ENCODE measurements around the gene FBN2. TPM values are rescaled to one million over a fixed set of nuclear protein-coding genes. Genes with fewer than 3 reads are reported as not detected.

FBN2 gene
- total RNA-seq, 6 experiments from 2014 or later: 174 to 272 (median 186) TPM

DNA sequence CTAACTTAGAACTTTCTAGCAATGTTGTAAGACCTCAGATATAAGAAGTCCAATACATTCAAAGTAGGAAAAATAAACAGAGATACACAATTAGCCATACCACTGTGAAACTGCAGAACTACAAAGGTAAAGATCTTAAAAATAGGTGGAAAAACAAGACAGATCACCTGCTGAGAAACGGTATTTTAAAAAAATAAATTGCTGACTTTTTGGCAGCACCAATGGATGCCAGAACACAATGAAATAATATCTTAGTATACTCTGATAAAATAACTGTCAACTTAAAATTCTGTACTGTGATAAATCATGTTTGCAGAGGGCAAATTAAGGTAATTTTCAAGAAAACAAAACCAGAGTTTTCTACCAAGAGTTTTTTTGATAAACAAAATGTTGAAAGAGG, 138.9 kb downstream of the FBN2 start:
- no peak for DNase-seq
- Mint-ChIP-seq H3K36me3 (ENCODE audit: low read depth) (peaks cover 43% of the 10 kb centered on the region), H3K4me1 (ENCODE audit: low read depth) (no peaks in the 10 kb centered on the region; the same call in 1 of the 2 replicates), H3K27ac (no peak overlapping the region), H3K27me3 (ENCODE audit: insufficient read depth) (no peaks in the 10 kb centered on the region; the same call in 1 of the 2 replicates), H3K9me3 (peaks cover 3% of the 10 kb centered on the region; the same call in 1 of the 2 replicates), H3K4me3 (no peak overlapping the region)
- no peak for TF ChIP-seq CTCF (IDR thresholded peaks at IDR 0.05)

- H3K9me3 Mint-ChIP-seq: peaks cover 3% of the 10 kb centered on the region; the same call in 1 of the 2 replicates
- H3K27ac Mint-ChIP-seq: no peak overlapping the region
- H3K4me3 Mint-ChIP-seq: no peak overlapping the region
- H3K27me3 Mint-ChIP-seq (ENCODE audit: insufficient read depth): no peaks in the 10 kb centered on the region; the same call in 1 of the 2 replicates
- H3K4me1 Mint-ChIP-seq (ENCODE audit: low read depth): no peaks in the 10 kb centered on the region; the same call in 1 of the 2 replicates
- TF ChIP-seq CTCF (IDR thresholded peaks at IDR 0.05): no peak
- DNase-seq: no peak
- peaks cover 46% of the 10 kb centered on the region for H3K36me3 Mint-ChIP-seq (ENCODE audit: low read depth)
Measured at GRCh38 chr5:128397876-128398275, 140.2 kb downstream of the FBN2 start.

GRCh38 chr5:128395073-128395472, 143.0 kb downstream of the FBN2 start:
- no peaks in the 10 kb centered on the region; the same call in 1 of the 2 replicates for H3K27me3 Mint-ChIP-seq (ENCODE audit: insufficient read depth)
- H3K27ac Mint-ChIP-seq: no peak overlapping the region
- H3K36me3 Mint-ChIP-seq (ENCODE audit: low read depth): peaks cover 44% of the 10 kb centered on the region
- no peaks in the 10 kb centered on the region; the same call in 1 of the 2 replicates for H3K4me1 Mint-ChIP-seq (ENCODE audit: low read depth)
- no peak overlapping the region for H3K4me3 Mint-ChIP-seq
- no peak for TF ChIP-seq CTCF (IDR thresholded peaks at IDR 0.05)
- H3K9me3 Mint-ChIP-seq: 0 out of 2 replicates have a peak, but pooled peaks cover 3% of the 10 kb centered on the region
- DNase-seq: no peak

GRCh38 chr5:128384068-128384467, 154.0 kb downstream of the FBN2 start:
- peaks cover 31% of the 10 kb centered on the region for H3K36me3 Mint-ChIP-seq (ENCODE audit: low read depth)
- peaks cover 13% of the 10 kb centered on the region for H3K4me1 Mint-ChIP-seq (ENCODE audit: low read depth)
- H3K27ac Mint-ChIP-seq: no peak overlapping the region; the same call in 1 of the 2 replicates
- peaks cover 6% of the 10 kb centered on the region for H3K27me3 Mint-ChIP-seq (ENCODE audit: insufficient read depth)
- TF ChIP-seq CTCF (IDR thresholded peaks at IDR 0.05): no peak
- no peak for DNase-seq
- H3K4me3 Mint-ChIP-seq: no peak overlapping the region
- H3K9me3 Mint-ChIP-seq: no peaks in the 10 kb centered on the region; the same call in 1 of the 2 replicates

DNA sequence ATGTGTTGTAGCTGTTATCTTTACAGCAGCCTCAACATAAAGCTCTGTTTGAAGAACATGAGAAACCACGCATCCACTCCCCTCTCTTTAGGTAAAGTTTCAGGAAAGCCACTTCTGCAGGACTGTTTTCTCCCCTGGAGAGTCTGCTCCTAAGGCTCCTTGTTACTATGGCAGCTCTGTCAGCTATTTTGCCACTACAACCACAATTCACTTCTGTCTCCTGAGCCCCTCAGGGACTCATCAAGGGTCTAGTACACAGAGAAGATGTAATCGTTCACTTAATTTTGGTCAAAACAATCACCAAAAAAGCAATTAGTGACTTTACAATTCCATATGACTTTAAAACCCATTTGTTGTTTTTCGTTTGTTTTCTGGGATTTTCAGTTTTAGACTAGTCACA, 157.7 kb downstream of the FBN2 start:
- no peak overlapping the region for H3K4me3 Mint-ChIP-seq

More for the DNA sequence above, 157.7 kb downstream of the FBN2 start:
- Mint-ChIP-seq H3K27ac (no peak overlapping the region), H3K27me3 (ENCODE audit: insufficient read depth) (peaks cover 6% of the 10 kb centered on the region), H3K36me3 (ENCODE audit: low read depth) (peaks cover 30% of the 10 kb centered on the region), H3K9me3 (no peaks in the 10 kb centered on the region; the same call in 1 of the 2 replicates), H3K4me1 (ENCODE audit: low read depth) (peaks cover 29% of the 10 kb centered on the region)
- no peak for DNase-seq
- no peak for TF ChIP-seq CTCF (IDR thresholded peaks at IDR 0.05)

All from HFFc6 (cell line).